Ovary (tissue), 3 donors: Measurements from ENCODE around the gene CLNK.

Experiments
- CTCF ChIP-seq, 3 donors: fragments of 450-650 bp in 2 of 3; fragments of 200-600 bp in 1 of 3; IDR thresholded peaks; one replicate each; pipeline versions ENCODE4 v1.5.1 to v1.8.0; 2016 to 2022; ENCODE audit warnings: antibody characterized with exemption in 3 of 3, mild to moderate bottlenecking in 1 of 3
- EP300 ChIP-seq: sonication (generic); formaldehyde crosslinking; IDR thresholded peaks from one replicate; pipeline ENCODE4 v1.6.1; 2017; ENCODE audit warnings: antibody characterized with exemption
- POLR2A ChIP-seq: fragments of 450-650 bp; IDR thresholded peaks from one replicate; pipeline ENCODE4 v1.6.1; 2017; ENCODE audit warnings: antibody characterized with exemption, mild to moderate bottlenecking, moderate library complexity
- donor health status: DM: no; HTN: no; CAD: no.

GRCh38 chr4:10656420-10656819, 28.1 kb downstream of the CLNK start:
- TF ChIP-seq CTCF (IDR thresholded peaks at IDR 0.05): no peak
- no peak for TF ChIP-seq POLR2A
- no peak for TF ChIP-seq EP300
